Measurements from ENCODE around the gene ATCAY.
"Not testable (repeated sequence)": the region's sequence is repeated elsewhere in the genome, so short reads cannot be mapped to it uniquely, and the experiment has no call there.

Gene ATCAY

DNA sequence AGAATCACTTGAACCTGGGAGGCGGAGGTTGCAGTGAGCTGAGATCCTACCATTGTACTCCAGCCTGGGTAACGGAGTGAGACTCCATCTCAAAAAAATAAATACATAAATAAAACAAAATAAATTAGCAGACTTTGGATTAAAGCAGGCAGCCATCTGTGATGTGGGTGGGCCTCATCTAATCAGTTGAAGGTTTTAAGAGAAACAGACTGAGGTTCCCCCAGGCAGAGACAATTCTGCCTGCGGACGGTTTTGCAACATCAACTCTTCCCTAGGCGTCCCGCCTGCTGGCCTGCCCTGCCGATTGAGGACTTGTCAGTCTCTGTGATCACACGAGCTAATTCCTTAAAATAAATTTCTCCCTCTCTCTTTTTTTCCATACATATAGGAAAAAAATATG lies 23.7 kb downstream of the ATCAY start:
- no peak for DNase-seq

DNA sequence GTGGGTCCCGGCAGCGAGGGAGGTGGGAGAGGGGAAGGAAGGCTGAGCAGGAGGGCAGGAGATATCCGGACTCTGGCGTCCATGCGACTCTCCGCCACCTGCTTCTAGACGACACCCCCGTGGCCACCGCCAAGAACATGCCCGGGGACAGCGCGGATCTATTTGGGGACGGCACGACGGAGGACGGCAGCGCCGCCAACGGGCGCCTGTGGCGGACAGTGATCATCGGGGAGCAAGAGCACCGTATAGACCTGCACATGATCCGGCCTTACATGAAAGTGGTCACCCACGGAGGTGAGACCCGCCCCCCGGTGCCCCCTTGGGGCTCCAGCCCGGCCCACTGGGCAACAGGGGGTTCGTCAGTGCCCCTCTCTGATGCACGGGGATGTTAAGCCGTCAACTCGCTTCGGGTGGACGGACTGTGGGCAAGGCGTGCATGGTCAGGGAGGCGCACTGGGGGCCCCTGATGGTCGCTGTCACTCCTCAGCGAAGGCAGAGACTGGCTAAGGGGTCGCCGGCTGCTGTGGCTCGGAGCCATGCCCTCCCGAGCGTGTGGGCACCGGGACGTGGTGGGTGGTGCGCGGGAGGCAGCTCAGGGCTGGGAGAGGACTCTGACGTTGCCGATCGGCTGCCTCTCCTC lies 27.3 kb downstream of the ATCAY start:
- no peak for DNase-seq

DNA sequence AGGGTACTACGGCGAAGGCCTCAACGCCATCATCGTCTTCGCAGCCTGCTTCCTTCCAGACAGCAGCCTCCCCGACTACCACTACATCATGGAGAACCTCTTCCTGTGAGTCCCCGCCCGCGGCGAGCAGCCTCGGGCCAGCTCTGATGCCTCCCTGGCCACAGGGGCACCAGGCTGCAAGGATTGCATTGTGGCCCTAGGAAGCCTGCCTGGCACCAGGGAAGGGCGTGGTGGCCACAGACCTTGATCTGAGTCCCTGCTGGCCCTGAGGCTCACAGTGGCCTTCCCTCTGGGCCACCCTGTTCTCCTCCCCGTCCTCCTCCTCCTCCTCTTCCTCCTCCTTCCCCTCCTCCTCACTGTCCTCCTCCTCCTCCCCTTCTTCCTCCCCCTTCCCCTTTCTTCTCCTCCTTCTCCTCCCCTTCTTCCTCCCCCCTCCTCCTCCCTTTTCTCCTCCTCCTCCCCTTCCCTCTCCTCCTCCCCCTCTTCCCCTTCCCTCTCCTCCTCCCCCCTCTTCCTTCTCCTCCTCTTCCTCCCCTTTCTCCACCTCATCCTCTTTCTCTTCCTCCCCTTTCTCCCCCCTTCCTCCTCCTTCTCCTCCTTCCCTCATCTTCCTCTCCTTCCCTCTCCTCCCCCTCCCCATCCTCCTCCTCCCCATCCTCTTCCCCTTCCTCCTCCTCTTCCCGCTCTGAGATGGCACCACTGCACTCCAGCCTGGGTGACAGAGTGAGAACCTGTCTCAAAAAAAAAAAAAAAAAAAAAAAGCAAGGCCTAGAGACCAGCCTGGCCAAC lies 28.0 kb downstream of the ATCAY start:
- no peak for DNase-seq

DNA sequence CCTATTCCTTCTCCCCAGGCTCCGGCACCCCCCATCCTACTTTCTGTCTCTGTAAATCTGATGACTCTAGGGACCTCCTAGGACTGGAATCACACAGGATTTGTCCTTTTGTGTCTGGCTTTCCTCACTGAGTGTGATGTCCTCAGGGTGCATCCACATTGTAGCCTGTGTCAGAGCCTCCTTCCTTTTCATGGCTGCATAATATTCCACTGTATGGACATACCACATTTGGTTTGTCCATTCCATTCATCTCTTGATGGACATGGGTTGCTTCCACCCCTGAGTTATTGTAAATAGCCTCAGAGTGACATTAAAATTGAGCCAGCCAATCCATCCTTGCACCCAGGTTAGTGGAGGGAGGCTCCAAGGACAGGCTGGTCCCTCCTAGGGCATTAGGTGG lies 29.6 kb downstream of the ATCAY start:
- DNase-seq, result no peak

DNA sequence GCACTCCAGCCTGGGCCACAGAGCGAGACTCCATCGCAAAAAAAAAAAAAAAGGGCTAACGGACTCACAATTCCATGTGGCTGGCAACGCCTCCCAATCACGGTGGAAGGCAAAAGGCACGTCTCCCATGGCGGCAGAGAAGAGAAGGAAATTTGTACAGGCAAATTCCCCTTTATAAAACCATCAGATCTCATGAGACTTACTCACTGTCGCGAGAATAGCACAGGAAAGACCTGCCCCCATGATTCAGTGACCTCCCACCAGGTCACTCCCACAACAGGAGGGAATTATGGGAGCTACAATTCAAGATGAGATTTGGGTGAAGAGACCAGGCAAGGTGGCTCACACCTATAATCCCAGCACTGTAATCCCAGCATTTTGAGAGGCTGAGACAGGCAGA lies 33.7 kb downstream of the ATCAY start:
- no peak for DNase-seq

DNA sequence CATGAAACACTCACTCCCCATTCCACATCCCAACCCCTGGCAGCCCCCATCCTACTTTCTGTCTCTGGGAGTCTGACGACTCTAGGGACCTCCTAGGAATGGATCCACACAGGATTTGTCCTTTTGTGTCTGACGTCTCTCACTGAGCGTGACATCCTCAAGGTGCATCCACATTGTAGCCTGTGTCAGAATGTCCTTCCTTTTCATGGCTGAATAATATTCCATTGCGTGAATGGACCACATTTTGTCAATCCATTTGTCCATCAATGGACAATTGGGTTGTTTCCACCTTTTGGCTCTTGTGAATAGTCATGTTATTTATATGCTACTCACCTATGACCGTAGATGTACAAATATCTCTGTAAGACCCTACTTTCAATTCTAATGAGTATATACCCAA lies 35.5 kb downstream of the ATCAY start:
- DNase-seq, result no peak

DNA sequence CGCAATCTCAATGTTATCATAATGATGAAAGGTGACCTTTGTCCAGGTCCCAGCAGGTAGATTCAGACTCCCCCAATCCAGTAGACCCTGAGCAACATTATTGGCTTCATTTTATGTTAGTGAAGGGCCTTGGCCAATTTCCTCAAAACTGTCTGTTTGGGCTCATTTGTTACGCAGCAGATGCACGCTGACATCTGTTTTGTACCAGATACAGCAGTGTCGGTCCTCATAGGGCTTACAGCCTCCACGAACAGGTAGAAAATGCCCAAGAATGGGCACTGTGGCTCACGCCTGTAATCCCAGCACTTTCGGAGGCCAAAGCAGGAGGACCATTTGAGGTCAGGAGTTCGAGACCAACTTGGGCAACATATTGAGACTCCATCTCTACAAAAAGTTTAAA lies 39.3 kb downstream of the ATCAY start:
- DNase-seq, result no peak

DNA sequence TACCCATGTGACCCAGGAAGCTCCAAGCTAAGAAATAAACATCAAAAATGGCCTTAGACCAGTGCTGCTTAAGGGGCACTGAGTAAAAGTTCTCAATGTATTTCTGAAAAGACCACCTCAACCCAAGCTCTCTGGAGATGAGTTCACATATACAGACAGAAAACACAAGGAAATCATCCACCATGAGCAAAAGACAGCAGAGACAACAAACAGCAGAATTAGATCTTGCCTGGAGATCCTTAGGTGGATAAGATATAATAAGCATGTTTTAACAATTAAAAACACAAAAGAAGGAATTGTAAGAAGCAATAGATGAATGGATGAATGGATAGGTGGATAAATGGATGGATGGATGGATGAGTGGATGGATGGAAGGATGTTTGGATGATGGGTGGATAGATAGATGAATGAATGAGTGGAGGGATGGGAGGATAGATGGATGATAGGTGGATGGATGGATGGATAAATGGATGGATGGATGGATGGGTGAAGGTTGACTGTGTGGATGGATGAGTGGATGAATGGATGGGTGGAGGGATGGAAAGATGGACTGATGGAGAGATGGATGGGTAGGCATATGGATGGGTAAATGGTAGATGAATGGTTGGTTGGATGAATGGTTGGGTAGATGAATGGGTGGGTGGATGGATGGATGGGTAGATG lies 42.7 kb downstream of the ATCAY start:
- no peak for DNase-seq

DNA sequence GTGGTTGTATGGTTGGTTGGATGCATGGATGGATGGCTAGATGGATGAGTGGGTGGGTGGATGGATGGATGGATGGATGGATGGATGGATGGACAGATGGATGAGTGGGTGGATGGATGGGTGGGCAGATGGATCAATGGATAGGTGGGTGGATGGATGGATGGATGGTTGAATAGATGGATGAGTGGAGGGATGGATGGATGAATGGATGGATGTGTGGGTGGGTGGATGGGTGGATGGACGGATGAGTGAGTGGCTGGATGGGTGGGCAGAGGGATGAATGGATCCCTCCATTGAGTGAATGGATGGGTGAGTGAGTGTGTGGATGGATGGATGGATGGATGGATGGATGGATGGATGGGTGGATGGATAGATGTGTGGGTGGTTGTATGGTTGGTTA lies 43.4 kb downstream of the ATCAY start:
- no peak for DNase-seq

DNA sequence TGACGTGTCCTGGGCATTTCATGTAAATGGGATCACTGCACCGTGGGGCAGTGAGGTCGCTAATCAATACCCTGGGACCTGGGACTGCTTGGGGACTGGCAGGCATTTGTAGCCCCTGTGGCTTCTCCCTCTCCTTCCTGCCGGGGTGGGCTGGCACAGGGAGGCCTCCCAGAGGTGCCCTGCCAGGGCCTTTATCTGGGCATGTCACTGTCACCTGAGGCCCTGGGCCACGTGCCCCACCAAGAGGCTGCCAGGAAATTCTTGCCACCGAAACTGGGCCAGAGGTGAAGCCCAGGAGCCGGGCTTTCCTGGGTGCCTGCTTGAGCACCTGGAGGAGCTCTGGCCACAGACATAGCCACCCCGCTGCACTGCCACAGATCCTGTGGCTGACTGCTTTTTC lies 50.6 kb downstream of the ATCAY start:
- no peak for DNase-seq

DNA sequence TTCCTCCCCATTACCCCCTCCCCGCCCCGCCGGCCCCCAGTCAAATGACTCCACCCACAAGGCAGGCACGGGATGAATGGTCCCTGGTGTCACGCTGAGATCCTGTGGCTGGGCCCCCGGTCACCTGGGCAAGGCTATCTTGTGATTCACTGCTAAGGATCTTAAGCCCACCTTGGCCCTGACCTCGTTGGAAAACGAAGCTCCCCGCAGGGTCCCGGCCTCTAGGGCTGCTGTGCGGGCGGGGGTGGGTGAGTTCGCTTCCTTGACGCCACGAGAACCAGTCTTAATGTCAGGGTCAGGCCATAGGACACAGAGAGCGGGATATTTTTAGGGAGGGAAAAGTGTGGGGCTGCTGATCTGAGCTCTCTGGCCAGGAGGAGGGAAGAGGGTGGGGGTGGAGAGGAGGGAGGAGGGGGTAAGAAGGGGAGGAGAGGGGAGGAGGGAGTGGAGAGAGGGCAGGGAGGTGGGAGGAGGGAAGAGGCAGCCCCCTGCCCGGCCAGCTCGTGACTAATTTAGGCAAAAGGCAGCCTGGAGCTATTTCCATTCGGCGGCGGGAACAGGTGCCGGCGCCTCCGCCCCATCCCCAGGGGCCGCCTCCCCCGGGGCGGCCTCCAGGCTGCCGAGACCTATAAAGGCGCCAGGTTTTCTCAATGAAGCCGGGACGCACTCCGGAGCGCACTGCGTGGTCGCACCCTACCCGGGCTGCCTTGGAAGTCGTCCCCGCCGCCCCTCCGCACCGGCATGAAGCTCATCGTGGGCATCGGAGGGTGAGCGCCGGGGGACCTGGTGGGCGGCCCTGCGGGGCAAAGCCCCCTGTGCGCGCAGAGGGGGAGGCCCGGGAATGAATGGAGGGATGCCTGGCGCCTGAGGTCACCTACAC lies 52.7 kb downstream of the ATCAY start, which contains the start of gene NMRK2:
Gene NMRK2, plus strand, starts transcription at position 139 of the 880 bp plus-strand sequence. Its CDS starts 603 bp downstream, at position 742.
- DNase-seq, result no peak

DNA sequence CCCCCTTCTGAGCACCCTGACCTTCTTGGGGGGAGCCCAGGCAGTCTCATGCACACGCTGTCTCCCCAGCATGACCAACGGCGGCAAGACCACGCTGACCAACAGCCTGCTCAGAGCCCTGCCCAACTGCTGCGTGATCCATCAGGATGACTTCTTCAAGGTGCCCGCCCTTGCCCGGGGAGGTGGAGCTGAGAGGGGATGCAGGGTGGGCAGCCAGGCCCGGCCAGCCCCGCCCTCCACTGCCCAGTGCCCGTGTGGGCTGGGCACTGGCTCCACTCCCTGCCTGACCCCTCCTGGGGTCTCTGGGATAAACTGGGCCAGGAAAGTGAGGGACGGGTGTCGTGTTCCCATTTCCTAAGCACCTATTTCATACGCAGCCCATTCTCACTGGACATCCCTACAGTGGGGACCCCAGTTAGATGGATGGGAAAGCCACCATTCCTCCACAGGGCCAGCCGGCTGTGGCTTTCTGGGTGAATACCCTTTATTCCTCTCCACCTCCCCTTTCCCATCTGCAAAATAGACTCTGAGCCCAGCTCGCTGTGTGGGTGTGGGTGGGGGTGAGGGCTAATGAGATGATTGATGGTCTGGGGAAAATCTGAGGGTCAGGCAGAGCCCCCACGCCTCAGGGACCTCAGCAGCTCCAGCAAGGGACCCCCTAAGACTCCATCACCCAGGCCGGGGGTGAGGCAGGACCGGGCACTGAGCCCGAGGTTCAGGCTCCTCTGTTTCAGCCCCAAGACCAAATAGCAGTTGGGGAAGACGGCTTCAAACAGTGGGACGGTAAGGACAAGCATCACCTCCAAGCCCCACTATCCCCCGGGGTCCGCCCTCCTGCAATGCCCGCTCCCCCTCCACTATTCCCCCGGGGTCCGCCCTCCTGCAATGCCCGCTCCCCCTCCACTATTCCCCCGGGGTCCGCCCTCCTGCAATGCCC lies 56.3 kb downstream of the ATCAY start:
- DNase-seq, result no peak

DNA sequence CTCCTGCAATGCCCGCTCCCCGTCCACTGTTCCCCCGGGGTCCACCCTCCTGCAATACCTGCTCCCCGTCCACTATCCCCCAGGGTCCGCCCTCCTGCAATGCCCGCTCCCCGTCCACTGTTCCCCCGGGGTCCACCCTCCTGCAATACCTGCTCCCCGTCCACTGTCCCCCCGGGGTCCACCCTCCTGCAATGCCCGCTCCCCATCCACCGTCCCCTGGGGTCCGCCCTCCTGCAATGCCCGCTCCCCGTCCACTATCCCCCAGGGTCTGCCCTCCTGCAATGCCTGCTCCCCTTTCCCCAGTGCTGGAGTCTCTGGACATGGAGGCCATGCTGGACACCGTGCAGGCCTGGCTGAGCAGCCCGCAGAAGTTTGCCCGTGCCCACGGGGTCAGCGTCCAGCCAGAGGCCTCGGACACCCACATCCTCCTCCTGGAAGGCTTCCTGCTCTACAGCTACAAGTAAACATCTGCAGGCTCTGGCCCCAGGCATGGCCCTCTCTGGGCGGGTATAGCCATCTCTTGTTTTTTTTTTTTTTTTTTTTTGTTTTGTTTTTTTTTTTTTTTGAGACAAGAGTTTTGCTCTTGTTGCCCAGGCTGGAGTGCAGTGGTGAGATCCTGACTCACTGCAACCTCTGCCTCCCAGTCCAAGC lies 57.9 kb downstream of the ATCAY start:
- DNase-seq, result not testable (repeated sequence)

DNA sequence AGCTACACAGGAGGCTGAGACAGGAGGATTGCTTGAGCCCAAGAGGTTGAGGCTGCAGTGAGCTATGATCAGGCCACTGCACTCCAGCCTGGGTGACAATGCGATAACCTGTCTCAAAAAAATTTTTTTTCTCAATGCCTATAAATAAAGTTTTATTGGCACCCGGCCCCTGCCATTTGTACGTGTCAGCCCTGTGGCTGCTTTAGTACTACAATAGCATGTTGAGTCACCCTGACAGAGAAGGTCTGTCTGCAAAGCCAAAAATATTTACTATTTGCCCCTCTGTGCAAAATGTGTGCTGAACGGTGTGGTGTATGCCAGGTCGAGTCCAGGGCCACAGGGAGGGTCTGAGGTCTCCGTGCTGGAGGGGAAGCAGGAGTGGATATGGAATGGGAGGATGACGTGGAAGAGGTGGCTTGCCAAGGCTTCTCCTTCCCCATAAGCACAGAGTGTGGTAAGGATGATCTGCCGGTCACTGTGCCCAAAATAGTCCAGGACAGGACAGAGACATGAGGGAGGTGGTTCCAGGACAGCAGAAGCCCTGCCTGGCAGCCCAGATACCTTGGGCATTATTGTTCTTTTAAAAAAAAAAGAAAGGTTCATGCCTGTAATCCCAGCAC lies 62.4 kb downstream of the ATCAY start:
- DNase-seq, result no peak

DNA sequence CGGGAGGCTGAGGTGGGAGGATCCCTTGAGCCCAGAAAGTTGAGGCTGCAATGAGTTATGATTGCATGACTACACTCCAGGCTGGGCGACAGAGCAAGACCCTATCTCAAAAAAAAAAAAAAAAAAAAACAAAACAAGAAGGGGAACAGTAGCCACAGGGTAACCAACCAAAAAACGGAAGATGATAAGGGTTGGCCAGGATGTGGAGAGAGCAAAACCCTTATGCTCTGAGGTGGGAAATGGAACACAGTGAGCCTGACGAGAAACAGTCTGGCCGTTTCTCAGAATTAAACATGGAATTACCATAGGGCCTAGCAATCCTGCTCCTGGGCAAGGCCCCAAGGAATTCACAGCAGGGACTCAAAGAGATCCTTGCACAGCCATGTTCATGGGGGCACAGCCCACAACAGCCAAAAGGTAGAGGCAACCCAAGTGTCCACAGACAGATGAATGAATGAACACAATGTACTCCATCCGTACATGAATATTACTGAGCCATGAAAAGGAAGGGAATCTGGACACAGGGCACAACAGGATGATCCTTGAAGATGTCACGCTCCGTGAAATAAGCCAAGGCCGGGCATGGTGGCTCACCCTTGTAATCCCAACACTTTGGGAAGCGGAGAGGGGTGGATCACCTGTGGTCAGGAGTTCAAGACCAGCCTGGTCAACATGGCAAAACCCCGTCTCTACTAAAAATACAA lies 63.7 kb downstream of the ATCAY start:
- DNase-seq, result no peak

DNA sequence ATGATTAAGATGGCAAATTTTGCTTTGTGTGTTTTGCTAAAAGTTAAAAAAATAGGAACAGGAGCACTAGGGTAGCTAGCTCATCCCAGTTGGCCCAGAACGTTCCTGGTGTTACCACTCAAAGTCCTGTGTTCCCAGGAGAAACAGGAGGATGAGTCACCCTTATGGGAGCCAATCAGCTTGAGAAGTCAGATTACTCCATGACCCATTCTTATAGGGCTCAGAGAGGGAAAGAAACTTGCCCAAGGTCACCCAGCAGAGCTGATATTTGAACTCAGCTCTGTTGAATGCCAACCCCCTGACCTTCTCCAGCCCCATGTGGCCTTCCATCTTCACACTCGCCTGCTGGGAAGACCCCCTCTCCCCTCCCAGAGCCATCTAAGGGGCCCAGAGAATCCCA lies 65.4 kb downstream of the ATCAY start:
- no peak for DNase-seq

DNA sequence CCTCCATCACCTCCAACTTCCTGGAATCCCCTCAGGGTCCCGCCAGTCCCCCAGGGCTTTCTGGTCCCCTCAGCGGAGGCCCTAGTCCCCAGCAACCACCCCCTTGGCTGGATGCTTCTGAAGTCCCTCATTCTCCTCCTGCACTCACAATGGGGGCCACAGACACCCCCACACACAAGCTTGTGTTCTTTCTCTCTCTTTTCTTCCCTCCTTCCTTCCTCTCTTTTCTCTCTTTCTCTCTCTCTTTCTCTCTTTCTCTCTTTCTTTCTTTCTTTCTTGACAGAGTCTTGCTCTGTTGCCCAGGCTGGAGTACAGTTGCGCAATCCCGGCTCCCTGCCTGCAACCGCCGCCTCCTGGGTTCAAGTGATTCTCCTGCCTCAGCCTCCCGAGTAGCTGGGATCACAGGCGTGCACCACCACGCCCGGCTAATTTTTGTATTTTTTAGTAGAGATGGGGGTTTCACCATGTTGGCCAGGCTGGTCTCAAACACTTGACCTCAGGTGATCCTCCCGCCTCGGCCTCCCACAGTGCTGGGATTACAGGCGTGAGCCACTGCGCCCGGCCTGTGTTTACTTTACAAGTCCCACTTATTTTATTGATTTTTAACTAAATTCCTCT lies 66.9 kb downstream of the ATCAY start:
- DNase-seq, result not testable (repeated sequence)

DNA sequence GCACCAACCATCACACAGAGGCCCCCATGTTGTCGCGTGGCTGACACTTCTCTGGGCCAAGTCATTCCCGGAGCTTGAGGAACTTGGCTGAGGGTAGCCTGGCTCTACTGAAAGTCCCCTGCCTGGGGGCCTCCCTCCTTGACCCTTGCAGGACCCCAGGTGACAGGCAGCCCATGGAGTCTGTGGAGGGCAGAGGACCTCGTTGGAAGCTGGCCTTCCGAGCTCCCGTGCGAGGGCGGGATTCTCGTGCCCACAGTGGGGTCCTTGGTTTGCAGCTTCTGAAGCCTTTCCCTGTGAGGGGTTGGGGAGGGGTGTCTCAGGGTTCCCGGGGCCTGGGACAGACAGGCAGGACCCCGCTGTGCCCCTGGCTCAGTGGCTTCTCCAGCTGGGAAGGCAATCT lies 68.8 kb downstream of the ATCAY start:
- no peak for DNase-seq

DNA sequence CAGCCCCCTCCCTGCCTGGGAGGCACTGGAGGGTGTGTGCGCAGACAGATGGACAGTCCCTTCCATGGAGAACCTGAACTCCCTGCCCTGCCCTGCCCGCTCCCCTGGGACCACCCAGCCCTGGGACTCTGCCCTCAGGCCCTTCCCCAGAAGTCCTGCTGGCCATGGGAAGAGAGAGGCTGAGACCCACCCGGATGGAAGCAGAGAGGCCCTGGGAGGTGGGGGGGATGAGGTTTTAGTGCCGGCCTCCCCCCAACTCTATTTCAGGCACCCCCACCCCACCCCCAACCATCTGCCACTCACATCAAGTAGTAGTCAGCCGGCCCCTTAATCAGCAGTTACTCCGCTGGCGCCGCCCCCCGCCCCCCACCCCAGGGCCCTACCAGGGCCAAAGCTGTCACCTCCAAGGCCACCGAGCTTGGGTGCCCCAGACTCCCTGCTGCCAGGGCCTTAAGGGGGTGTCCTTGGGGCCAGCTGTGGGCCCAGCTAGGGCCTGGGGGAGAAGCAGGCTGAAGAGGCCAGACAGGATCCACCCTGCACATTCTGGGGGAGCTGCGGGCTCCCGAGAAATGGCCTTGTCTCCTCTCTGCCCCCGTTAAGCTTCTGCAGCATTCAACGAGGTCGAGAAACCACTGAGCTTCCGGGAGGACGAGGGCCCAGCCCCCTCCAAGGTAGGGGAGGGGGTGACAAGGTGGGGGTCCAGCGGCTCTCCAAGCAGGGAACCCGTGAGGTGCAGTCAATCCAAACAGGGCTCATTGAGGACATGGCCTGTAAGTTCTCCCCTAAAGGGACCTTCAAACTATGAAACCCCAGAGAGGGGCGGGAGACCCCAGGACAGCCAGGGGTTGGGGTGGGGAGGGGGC lies 69.7 kb downstream of the ATCAY start:
- DNase-seq, result no peak

Measured in GOT3 (cell line).